CD14-positive monocyte (primary cell): ENCODE results near the gene STAP2. TPM values are rescaled to one million over a fixed set of nuclear protein-coding genes. Genes with fewer than 3 reads are reported as not detected.

Source experiments
- DNase-seq, 3 donors: peaks; one replicate each; pipeline ENCODE4 v3.0.0-alpha.2; 2011 to 2022
- H2AFZ ChIP-seq: 2 replicates; pipeline ENCODE4 v1.6.0; 2012; ENCODE audit warnings: mild to moderate bottlenecking, low read depth, low read length, inconsistent platforms; ENCODE audit not compliant: insufficient read depth, poor library complexity, severe bottlenecking
- H3K27ac ChIP-seq, 2 donors: 1 replicate in 1 of 2; 2 replicates in 1 of 2; pipeline ENCODE4 v1.5.1; 2012 to 2013; ENCODE audit warnings: low read length in 2 of 2, control low read depth in 1 of 2, inconsistent platforms in 1 of 2, low read depth in 1 of 2, mild to moderate bottlenecking in 1 of 2
- H3K27me3 ChIP-seq, 2 donors: one replicate each; pipeline versions ENCODE4 v1.6.0 to v1.6.1; 2011 to 2013; ENCODE audit warnings: low read length in 2 of 2; ENCODE audit not compliant: control insufficient read depth in 2 of 2, insufficient read depth in 2 of 2
- H3K36me3 ChIP-seq, 2 donors: replicated peaks in 1 of 2; 1 replicate in 1 of 2; 2 replicates in 1 of 2; pipeline versions ENCODE4 v1.5.1 to v1.6.1; 2012 to 2013; ENCODE audit warnings: low read length in 2 of 2, control low read depth in 1 of 2, inconsistent platforms in 1 of 2, mild to moderate bottlenecking in 1 of 2; ENCODE audit not compliant: insufficient read depth in 2 of 2, control insufficient read depth in 1 of 2
- H3K4me1 ChIP-seq, 2 donors: 1 replicate in 1 of 2; 2 replicates in 1 of 2; pipeline versions ENCODE4 v1.5.1 to v1.6.1; 2012 to 2013; ENCODE audit warnings: low read length in 2 of 2, control low read depth in 1 of 2, inconsistent platforms in 1 of 2, mild to moderate bottlenecking in 1 of 2, moderate library complexity in 1 of 2; ENCODE audit not compliant: insufficient read depth in 2 of 2, control insufficient read depth in 1 of 2
- H3K4me2 ChIP-seq: replicated peaks from 2 replicates; pipeline ENCODE3; 2012; ENCODE audit warnings: low read length, moderate library complexity, mild to moderate bottlenecking; ENCODE audit not compliant: poor library complexity, severe bottlenecking; ENCODE audit errors: extremely low read depth
- H3K4me3 ChIP-seq, 3 experiments: fragments of 200-600 bp in 1 of 3; sonication (generic) in 1 of 3; replicated peaks in 1 of 3; 1 replicate in 2 of 3; 2 replicates in 1 of 3; pipeline ENCODE4 v1.5.1; 2011 to 2013; ENCODE audit warnings: low read length in 3 of 3, mild to moderate bottlenecking in 3 of 3, control low read depth in 2 of 3, low read depth in 2 of 3, inconsistent platforms in 1 of 3, moderate library complexity in 1 of 3
- H3K79me2 ChIP-seq: 2 replicates; pipeline ENCODE4 v1.6.0; 2012; ENCODE audit warnings: mild to moderate bottlenecking, control low read depth, inconsistent platforms, low read length, moderate library complexity; ENCODE audit not compliant: insufficient read depth
- H3K9ac ChIP-seq: 2 replicates; pipeline ENCODE4 v1.6.0; 2017; ENCODE audit warnings: low read length, mild to moderate bottlenecking; ENCODE audit not compliant: insufficient read depth, poor library complexity, severe bottlenecking
- H3K9me3 ChIP-seq, 2 donors: replicated peaks in 1 of 2; 1 replicate in 1 of 2; 2 replicates in 1 of 2; pipeline versions ENCODE4 v1.5.1 to v1.6.1; 2012 to 2013; ENCODE audit warnings: low read length in 2 of 2, control low read depth in 1 of 2; ENCODE audit not compliant: control insufficient read depth in 1 of 2, insufficient read depth in 1 of 2
- H4K20me1 ChIP-seq: 2 replicates; pipeline ENCODE4 v1.6.0; 2012; ENCODE audit warnings: mild to moderate bottlenecking, low read length, control low read depth, moderate library complexity; ENCODE audit not compliant: insufficient read depth
- H3K27ac Mint-ChIP-seq, 7 donors: one replicate each; pipeline ENCODE4 v1.8.0; 2020; ENCODE audit warnings: mild to moderate bottlenecking in 7 of 7, mixed read lengths in 7 of 7, moderate library complexity in 6 of 7, inconsistent platforms in 2 of 7
- H3K27me3 Mint-ChIP-seq, 3 donors: one replicate each; pipeline ENCODE4 v1.8.0; 2021 to 2022; ENCODE audit warnings: low read depth in 3 of 3, mild to moderate bottlenecking in 3 of 3, mixed read lengths in 3 of 3, moderate library complexity in 3 of 3, inconsistent platforms in 1 of 3
- H3K36me3 Mint-ChIP-seq, 2 donors: one replicate each; pipeline ENCODE4 v1.8.0; 2020; ENCODE audit warnings: mixed read lengths in 2 of 2, inconsistent platforms in 1 of 2, mild to moderate bottlenecking in 1 of 2
- H3K4me1 Mint-ChIP-seq: one replicate; pipeline ENCODE4 v1.8.0; 2020; ENCODE audit warnings: mild to moderate bottlenecking, mixed read lengths
- H3K4me3 Mint-ChIP-seq, 2 donors: one replicate each; pipeline ENCODE4 v1.8.0; 2020; ENCODE audit warnings: mild to moderate bottlenecking in 2 of 2, mixed read lengths in 2 of 2, moderate library complexity in 1 of 2
- H3K9me3 Mint-ChIP-seq, 7 donors: one replicate each; pipeline ENCODE4 v1.8.0; 2020 to 2022; ENCODE audit warnings: mixed read lengths in 7 of 7, mild to moderate bottlenecking in 6 of 7, moderate library complexity in 6 of 7, inconsistent platforms in 2 of 7
- CTCF ChIP-seq: fragments of 200-600 bp; IDR thresholded peaks from one replicate; pipeline ENCODE4 v1.8.0; 2022; ENCODE audit warnings: antibody characterized with exemption, mild to moderate bottlenecking
- WGBS: methylation state at CpG from one replicate; pipeline ENCODE4 v1.1.5; 2013; ENCODE audit warnings: missing lambda C conversion rate; ENCODE audit not compliant: insufficient coverage; 5-methylcytosine and 5-hydroxymethylcytosine counted together
- intact Hi-C, 2 donors: fragments of 100-400 bp; cut with micrococcal nuclease; formaldehyde crosslinking; loops; one replicate each; pipeline versions ENCODE4 v1.15.0 to v1.15.1; 2023
- polyA plus RNA-seq, 3 donors: library from polyadenylated mRNA; depleted of rRNA in 1 of 3; unstranded in 2 of 3; stranded (reverse) in 1 of 3; fragments of 300-500 nt in 2 of 3; fragments of >200 nt in 1 of 3; fragmentation: Illumina TruSeq in 2 of 3; gene quantifications; 1 replicate in 2 of 3; 2 replicates in 1 of 3; pipeline ENCODE4 v1.2.3, GENCODE V29; 2012 to 2021

Gene STAP2
- polyA plus RNA-seq, 3 donors = 0.11 to 0.17 TPM; not detected in 1

GRCh38 chr19:4376028-4376670 is 37.5 kb upstream of the STAP2 start:
- no peak for DNase-seq
- Histone ChIP-seq H3K4me1 (peaks cover 57 to 60% of the 10 kb centered on the region in 2 donors), H3K79me2 (peaks cover 97% of the 10 kb centered on the region), H3K27me3 (no peaks in the 10 kb centered on the region), H3K4me3 (no peak overlapping the region), H4K20me1 (peaks cover 100% of the 10 kb centered on the region), H3K27ac (peak overlapping the region in 1 of 2 donors; percentile 10), H3K9me3 (no peaks in the 10 kb centered on the region), H3K36me3 (peaks cover 3 to 5% of the 10 kb centered on the region in 2 donors), H3K4me2 (no peak overlapping the region), H3K9ac (no peak overlapping the region), H2AFZ (no peak overlapping the region)
- peaks cover 19 to 52% of the 10 kb centered on the region in 2 donors for H3K36me3 Mint-ChIP-seq
- peaks cover 0 to 3% (median 1%) of the 10 kb centered on the region in 3 donors for H3K27me3 Mint-ChIP-seq
- H3K27ac Mint-ChIP-seq = peak overlapping the region in 5 of 7 donors; percentile 10 to 80 (median 60)
- WGBS = 78% methylated on average over 13 of the region's 16 CpGs
- H3K4me3 Mint-ChIP-seq = no peak overlapping the region
- H3K4me1 Mint-ChIP-seq = peaks cover 64% of the 10 kb centered on the region
- intact Hi-C loops = no loop called here
- no peak for TF ChIP-seq CTCF
- H3K9me3 Mint-ChIP-seq = no peaks in the 10 kb centered on the region

- Mint-ChIP-seq H3K4me1 (peaks cover 64% of the 10 kb centered on the region), H3K27me3 (no peaks in the 10 kb centered on the region), H3K4me3 (no peak overlapping the region), H3K36me3 (peaks cover 21 to 57% of the 10 kb centered on the region in 2 donors), H3K27ac (peak overlapping the region; percentile 10 to 82 (median 51)), H3K9me3 (no peaks in the 10 kb centered on the region)
- peak overlapping the region; percentile 35 for H3K4me2 ChIP-seq
- H3K4me3 ChIP-seq = peak overlapping the region in 1 of 3 experiments; percentile 2
- peak overlapping the region; percentile 63 for H3K9ac ChIP-seq
- intact Hi-C loops = loop anchor here in 1 of 2 donors (2.0 kb wide), 1 partner anchor 55 kb away; no protein-coding TSS in a partner anchor
- no peak overlapping the region for H2AFZ ChIP-seq
- H3K79me2 ChIP-seq = peaks cover 99% of the 10 kb centered on the region
- H3K27ac ChIP-seq = peak overlapping the region; percentile 76 to 84
- peaks cover 100% of the 10 kb centered on the region for H4K20me1 ChIP-seq
- peak in 2 of 3 donors; percentile 10 to 49 for DNase-seq
- H3K27me3 ChIP-seq = no peaks in the 10 kb centered on the region
- no peak for TF ChIP-seq CTCF
- WGBS = 76% methylated on average over 10 of the region's 16 CpGs
- H3K4me1 ChIP-seq = peaks cover 58 to 60% of the 10 kb centered on the region in 2 donors
- peaks cover 3 to 5% of the 10 kb centered on the region in 2 donors for H3K36me3 ChIP-seq
- no peaks in the 10 kb centered on the region for H3K9me3 ChIP-seq
Observed at GRCh38 chr19:4375164-4376027, 36.8 kb upstream of the STAP2 start.
